HFFc6 (cell line): Measurements from ENCODE around the gene MAD1L1. TPM values are rescaled to one million over a fixed set of nuclear protein-coding genes. Genes with fewer than 3 reads are reported as not detected.

Experiments used
- DNase-seq: peaks from one replicate; pipeline ENCODE4 v3.0.0-alpha.2; 2018
- H3K27ac Mint-ChIP-seq: 2 replicates; pipeline ENCODE4 v1.8.0; 2020; ENCODE audit warnings: mild to moderate bottlenecking, mixed read lengths
- H3K27me3 Mint-ChIP-seq: 2 replicates; pipeline ENCODE4 v1.8.0; 2021; ENCODE audit warnings: mild to moderate bottlenecking, moderate library complexity, mixed read lengths; ENCODE audit not compliant: insufficient read depth
- H3K36me3 Mint-ChIP-seq: 2 replicates; pipeline ENCODE4 v1.8.0; 2021; ENCODE audit warnings: low read depth, mixed read lengths
- H3K4me1 Mint-ChIP-seq: 2 replicates; pipeline ENCODE4 v1.8.0; 2020; ENCODE audit warnings: low read depth, mixed read lengths
- H3K4me3 Mint-ChIP-seq: 2 replicates; pipeline ENCODE4 v1.8.0; 2020; ENCODE audit warnings: mild to moderate bottlenecking, moderate library complexity, mixed read lengths
- H3K9me3 Mint-ChIP-seq: 2 replicates; pipeline ENCODE4 v1.8.0; 2020; ENCODE audit warnings: mild to moderate bottlenecking, mixed read lengths
- CTCF ChIP-seq: fragments of 200-600 bp; sonication (generic); IDR thresholded peaks from 2 replicates; pipeline ENCODE4 v1.5.0; 2021; ENCODE audit warnings: antibody characterized with exemption, mild to moderate bottlenecking
- total RNA-seq, 6 experiments: library from RNA; stranded (reverse); fragmentation: NEBNext Ultra II Directional; extraction: Animal tissue kit (Norgen Biotek cat#: 25700); gene quantifications; 2 replicates in 1 of 6; 3 replicates in 5 of 6; pipeline ENCODE4 v1.2.3, GENCODE V29; 2021

Gene MAD1L1
- total RNA-seq, 6 experiments from 2014 or later = 34.6 to 44.8 (median 40.2) TPM

- no peak overlapping the region for H3K4me3 Mint-ChIP-seq
- H3K36me3 Mint-ChIP-seq = peaks cover 4% of the 10 kb centered on the region; the same call in 1 of the 2 replicates
- DNase-seq = no peak
- H3K4me1 Mint-ChIP-seq = no peaks in the 10 kb centered on the region
- no peaks in the 10 kb centered on the region for H3K27me3 Mint-ChIP-seq
- no peak overlapping the region for H3K27ac Mint-ChIP-seq
- no peaks in the 10 kb centered on the region for H3K9me3 Mint-ChIP-seq
- no peak for TF ChIP-seq CTCF
These were observed 247.7 kb downstream of the MAD1L1 start for GRCh38 chr7:1985042-1985441.

- Mint-ChIP-seq H3K9me3 (peaks cover 6% of the 10 kb centered on the region; the same call in 1 of the 2 replicates), H3K36me3 (peaks cover 18% of the 10 kb centered on the region), H3K27me3 (no peaks in the 10 kb centered on the region), H3K4me1 (no peaks in the 10 kb centered on the region), H3K27ac (no peak overlapping the region), H3K4me3 (no peak overlapping the region)
- no peak for DNase-seq
- no peak for TF ChIP-seq CTCF
These were observed 250.9 kb downstream of the MAD1L1 start for GRCh38 chr7:1981878-1982230.

DNA sequence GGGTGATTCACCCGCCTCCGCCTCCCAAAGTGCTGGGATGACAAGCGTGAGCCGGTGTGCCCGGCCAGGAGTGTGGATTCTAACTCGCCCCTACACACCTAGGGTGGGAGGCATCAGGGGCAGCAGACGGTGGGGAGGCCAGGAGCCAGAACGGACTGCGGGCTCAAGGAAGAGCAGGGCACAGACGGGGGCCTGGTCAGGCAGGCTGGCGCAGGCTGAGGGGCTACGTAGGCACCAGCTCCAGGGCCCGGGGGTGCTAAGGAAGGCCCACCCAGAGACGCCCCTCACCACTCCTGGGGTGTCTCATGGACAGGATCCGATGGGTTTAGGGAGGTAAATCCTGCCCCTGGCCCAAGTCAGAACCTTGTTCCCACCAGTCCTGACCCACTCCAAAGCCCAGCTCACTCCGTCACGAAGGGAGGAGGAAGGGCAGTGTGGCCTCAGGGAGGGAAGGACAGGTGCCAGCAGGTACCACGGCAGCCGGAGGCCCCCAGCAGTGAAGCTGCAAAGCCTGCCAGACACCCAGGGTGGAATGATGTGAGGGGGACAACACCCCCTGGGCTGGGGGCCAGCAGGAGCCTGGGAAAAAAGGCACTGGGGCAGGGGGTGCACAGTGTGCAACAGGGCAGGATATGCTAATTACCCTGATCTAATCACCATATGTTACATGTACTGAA lies 251.4 kb downstream of the MAD1L1 start:
- TF ChIP-seq CTCF = no peak
- Mint-ChIP-seq H3K27ac (no peak overlapping the region), H3K36me3 (peaks cover 18% of the 10 kb centered on the region), H3K4me3 (no peak overlapping the region), H3K9me3 (peaks cover 6% of the 10 kb centered on the region; the same call in 1 of the 2 replicates), H3K4me1 (no peaks in the 10 kb centered on the region), H3K27me3 (no peaks in the 10 kb centered on the region)
- DNase-seq = no peak

DNA sequence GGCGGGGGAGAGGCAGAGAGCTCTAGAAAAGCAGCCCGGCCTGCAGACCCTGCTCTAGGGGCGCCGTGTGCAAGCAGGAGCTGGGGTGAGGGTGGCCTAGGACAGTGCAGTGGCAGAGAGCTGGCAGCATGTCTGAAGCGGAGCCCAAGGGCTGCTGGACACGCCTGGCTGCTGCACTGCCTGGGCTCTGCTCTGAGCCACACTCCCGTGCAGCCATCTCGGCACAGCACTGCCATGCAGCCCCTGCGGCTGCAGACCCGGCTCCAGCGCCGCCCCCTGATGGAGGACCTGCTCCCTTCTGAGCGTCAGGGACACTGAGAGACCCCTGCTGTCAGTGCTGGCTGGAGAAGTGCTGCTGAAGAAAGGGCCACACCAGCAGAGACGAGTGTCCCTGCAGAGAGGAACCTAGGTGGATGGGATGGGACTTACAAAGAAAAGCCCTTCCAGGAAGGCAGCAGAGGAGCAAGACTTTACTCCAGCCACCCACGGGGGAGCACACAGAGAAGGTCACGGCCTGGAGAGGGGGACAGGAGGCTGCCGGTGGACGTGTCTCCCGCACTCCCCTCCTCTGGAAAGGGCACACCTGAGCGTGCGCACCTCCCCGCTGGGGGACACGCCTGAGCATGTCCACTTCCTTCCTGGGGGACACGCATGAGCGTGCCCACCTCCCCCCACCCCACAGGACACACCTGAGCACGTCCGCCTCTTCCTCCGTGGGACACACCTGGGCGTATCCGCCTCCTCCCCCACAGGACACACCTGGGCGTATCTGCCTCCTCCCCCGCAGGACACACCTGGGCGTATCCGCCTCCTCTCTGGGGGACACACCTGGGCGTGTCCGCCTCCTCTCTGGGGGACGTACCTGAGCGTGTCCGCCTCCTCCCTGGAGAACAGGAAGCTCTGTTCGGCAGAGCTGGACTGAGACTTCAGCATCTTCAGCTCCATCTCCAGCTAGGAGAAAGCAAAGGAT lies 252.9 kb downstream of the MAD1L1 start:
- Mint-ChIP-seq H3K4me3 (no peak overlapping the region), H3K27ac (no peak overlapping the region), H3K9me3 (peaks cover 6% of the 10 kb centered on the region; the same call in 1 of the 2 replicates), H3K27me3 (no peaks in the 10 kb centered on the region; the same call in 1 of the 2 replicates), H3K36me3 (peaks cover 17% of the 10 kb centered on the region), H3K4me1 (no peaks in the 10 kb centered on the region)
- no peak for DNase-seq
- no peak for TF ChIP-seq CTCF

- Mint-ChIP-seq H3K27me3 (no peaks in the 10 kb centered on the region; the same call in 1 of the 2 replicates), H3K9me3 (peaks cover 6% of the 10 kb centered on the region; the same call in 1 of the 2 replicates)
These were observed 253.8 kb downstream of the MAD1L1 start for GRCh38 chr7:1978656-1979590.

More at GRCh38 chr7:1978656-1979590, 253.8 kb downstream of the MAD1L1 start:
- Mint-ChIP-seq H3K36me3 (peaks cover 17% of the 10 kb centered on the region), H3K27ac (no peak overlapping the region), H3K4me1 (no peaks in the 10 kb centered on the region), H3K4me3 (no peak overlapping the region)
- DNase-seq = no peak
- TF ChIP-seq CTCF = no peak
